HG03060 (cell line): ENCODE results near the gene DLG5.

Experiments
- ATAC-seq: cut with Tn5 transposase; IDR thresholded peaks from one replicate; pipeline ENCODE4 v1.9.1; 2021; ENCODE audit warnings: low read depth, moderate number of reproducible peaks; ENCODE audit not compliant: unreplicated experiment

Gene DLG5

GRCh38 chr10:77829356-77829755, 97.2 kb downstream of the DLG5 start:
- ATAC-seq, result no peak

DNA sequence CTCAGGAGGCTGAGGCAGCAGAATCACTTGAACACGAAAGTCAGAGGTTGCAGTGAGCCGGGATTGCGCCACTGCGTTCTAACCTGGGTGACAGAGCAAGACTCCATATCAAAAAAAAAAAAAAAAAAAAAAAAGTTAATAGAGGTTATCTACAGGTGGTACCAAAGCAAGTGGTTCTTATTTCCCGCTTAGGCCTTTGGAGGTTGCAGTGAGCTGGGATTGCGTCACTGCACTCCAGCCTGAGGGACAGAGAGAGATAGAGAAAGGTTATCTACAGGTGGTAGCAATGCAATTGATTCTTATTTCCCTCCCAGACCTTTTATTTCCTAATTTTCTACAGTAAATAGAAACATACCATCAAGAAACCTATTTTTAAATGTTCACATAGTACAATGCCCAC, 98.2 kb downstream of the DLG5 start:
- ATAC-seq, result no peak

GRCh38 chr10:77827366-77827765, 99.2 kb downstream of the DLG5 start:
- ATAC-seq, result no peak

- no peak for ATAC-seq
Measured at GRCh38 chr10:77825965-77826364, 100.6 kb downstream of the DLG5 start.

DNA sequence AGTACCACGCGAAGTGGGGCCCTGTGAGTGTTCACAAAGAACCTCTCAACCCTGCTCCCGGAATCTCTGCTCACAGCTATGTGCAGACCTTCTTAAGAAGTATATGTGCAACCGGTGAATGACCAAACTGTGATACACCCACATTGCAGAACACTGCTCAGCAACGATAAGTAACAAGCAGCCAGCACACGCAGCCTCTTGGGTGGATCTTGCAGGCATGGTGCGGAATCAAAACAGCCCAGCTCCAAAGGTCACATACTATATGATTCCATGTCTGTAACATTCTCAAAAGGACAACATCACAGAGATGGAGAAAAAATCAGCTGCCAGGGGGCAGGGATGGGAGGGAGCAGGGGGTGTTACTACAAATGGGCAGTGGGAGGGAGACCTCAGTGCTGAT, 101.6 kb downstream of the DLG5 start:
- ATAC-seq, result no peak

DNA sequence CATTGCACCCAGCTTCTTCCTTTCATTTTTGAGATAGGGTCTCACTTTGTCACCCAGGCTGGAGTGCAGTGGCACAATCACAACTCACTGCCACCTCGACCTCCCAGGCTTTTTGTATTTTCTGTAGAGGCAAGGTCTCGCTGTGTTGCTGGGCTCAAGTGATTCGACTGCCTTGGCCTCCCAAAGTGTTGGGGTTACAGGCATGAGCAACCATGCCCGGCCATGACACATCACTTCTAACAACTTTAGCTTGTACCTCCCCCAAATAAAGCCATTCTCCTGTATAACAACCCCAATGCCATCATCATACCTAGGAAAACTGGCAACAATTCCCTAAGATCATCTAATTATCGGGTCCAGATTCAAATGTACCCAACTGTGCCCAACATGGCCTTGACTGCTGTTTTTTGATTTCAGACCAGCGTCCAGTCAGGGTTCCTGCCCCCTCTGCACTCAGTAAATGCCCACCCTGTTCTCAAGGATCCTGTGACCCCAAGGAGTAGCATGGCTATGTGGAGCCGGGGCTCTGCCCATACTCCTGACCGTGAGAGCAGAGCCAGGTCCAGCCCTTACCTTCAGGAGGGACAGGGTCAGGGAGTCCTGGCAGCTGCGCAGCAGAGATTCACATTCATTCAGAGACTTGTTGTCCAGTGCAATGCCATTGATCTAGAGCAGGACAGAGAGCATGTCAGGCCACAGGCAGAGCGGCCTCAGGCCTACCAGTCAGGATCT, 102.6 kb downstream of the DLG5 start:
- ATAC-seq, result no peak

GRCh38 chr10:77821551-77821950, 105.0 kb downstream of the DLG5 start:
- ATAC-seq, result no peak

GRCh38 chr10:77821036-77821435, 105.5 kb downstream of the DLG5 start:
- no peak for ATAC-seq

- ATAC-seq, result no peak
Measured at GRCh38 chr10:77820349-77820748, 106.2 kb downstream of the DLG5 start.

DNA sequence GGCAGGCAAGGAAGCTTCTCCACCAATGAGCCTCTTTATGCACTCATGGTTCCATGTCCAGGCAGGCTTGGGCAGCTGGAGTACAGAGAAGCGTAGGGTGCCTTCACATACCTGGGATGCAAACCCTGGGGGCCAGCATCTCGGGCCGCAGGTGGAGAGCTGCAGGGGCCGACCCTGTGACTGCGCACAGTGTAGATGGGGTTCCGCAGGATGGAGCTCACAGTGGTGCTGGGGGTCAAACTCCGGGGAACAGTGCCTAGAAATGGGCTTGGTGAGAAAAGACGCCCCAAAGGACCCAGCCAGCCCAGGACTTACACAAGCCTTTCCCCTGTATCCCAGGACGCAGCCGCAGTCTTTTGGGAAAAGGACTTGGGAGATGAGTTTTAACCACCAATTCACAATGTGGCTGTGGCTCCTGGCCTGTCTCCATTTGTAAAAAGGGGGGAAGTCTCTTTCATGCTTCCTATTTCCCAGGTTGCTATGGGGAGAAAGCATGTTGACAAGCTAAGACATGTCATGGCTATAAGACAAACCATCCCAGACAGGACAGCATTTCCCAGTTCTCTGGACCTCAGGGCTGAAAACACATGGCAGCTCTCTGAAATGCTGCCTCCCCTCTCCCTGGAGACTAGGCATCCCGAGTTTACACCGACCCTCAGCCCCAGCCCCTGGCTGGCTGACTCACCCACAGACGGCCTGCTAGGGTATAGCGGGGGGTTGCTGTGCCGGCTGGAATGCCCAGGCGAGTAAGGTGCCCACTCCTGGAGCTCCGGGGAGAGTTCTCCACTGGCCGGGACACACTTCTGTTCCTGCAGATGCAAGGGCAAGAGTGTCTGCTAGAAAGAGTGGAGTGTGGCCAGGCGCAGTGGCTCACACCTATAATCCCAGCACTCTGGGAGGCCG, 107.1 kb downstream of the DLG5 start:
- ATAC-seq, result no peak

- ATAC-seq, result no peak
Measured at GRCh38 chr10:77818378-77818777, 108.2 kb downstream of the DLG5 start.

GRCh38 chr10:77817541-77817940, 109.0 kb downstream of the DLG5 start:
- ATAC-seq, result no peak

GRCh38 chr10:77816311-77816710, 110.2 kb downstream of the DLG5 start:
- ATAC-seq, result no peak

DNA sequence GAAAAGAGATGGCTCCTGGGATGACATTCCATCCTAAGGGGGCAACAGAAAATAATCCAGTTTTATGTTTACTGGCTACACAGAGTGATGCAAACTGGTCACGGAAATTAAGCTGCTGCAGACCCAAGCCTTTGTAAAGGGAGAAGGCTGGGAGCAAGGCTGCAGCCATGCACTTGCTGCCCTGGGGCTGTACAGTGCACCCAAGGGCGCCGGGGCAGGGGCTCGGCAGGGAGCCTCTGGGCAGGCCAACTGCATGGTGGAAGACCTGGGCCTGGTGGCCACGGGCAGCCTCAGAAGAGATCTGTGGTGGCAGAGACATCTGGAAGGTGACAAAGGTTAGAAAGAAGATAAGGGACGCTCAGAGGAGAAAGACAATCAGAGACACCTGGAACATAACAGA, 113.8 kb downstream of the DLG5 start:
- no peak for ATAC-seq

DNA sequence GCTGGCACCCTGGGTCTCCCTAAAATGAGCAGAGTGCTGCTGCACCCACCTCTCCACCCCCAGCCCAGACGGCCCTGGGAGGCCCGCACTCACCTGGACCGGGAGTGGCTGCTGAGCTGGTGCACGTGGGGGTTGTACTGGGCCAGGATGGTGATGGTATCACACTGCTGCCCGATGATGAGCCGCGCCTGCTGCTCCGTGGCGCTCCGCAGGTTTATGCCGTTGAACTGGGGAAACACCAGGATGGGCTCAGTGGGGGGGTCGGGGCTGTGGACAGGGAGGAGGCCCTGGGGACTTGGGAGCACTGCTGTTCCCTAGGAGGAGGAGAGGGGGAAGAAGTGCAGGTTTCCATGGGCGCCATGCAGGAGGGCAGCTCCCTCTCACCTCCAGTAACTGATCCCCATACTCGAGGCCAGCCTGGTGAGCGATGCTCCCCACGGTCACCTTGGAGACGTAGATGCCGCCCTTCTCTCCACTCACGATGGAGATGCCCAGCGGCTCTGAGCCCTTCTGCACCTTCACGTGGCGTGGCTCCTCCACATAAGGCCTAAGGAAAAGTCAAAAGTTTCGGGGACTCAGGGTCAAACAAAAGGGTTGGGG, 114.6 kb downstream of the DLG5 start:
- no peak for ATAC-seq

DNA sequence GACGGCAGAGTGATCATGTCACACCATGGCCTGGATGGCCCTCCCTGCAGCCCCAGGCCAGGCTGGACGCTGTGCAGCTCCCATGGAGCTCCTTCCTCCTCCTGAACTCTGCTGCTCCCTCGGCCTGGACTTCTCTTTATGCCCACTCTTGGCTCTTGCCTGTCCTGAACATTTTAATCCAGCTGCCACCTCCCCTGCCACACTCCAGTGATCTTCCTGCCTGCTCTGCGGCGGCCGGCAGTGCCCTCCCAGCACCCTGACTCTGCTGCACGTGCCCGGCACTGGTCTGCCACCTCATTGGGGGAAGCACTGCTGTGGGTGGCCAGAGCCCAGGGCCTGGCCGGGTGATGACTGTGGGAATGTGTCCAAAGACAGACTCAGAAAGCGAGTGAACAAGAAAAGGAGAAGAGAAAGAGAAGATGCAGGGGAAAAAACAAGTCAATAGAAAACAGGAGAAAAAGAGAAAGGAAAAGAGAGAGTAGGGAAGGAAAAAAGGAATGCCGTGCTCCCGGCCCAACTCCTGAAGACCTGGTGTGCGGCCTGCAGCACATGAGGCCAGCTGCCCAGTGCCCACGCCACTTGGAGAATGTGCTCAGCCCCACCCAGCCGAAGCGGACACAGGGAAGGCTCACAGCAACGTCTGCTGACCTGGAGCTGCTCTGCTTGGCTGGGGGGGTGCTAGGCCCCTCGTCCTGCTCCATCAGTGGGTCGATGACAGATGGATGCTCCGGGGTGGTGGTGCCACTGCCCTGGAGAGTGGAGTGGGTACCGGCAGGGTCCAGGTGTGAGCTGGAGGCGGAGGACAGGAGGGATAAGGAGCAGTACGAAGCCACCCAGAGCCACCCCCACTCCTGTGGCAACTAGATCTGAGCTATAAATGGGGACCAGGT, 115.9 kb downstream of the DLG5 start:
- ATAC-seq, result no peak

GRCh38 chr10:77809336-77809735, 117.2 kb downstream of the DLG5 start:
- ATAC-seq, result no peak

GRCh38 chr10:77807706-77808105, 118.8 kb downstream of the DLG5 start:
- ATAC-seq, result no peak

GRCh38 chr10:77806511-77807157, 119.9 kb downstream of the DLG5 start:
- no peak for ATAC-seq

- no peak for ATAC-seq
Measured at GRCh38 chr10:77805676-77806075, 120.9 kb downstream of the DLG5 start.
